Putamen (tissue), 1 donor: ENCODE data around the gene GMPPA.
A peak's percentile ranks its signal among the peaks of the same experiment; 100 is the strongest.

Source experiments
- DNase-seq: peaks from one replicate; pipeline ENCODE4 v3.0.0-alpha.2; 2016; ENCODE audit warnings: low spot score

The GMPPA gene

DNA sequence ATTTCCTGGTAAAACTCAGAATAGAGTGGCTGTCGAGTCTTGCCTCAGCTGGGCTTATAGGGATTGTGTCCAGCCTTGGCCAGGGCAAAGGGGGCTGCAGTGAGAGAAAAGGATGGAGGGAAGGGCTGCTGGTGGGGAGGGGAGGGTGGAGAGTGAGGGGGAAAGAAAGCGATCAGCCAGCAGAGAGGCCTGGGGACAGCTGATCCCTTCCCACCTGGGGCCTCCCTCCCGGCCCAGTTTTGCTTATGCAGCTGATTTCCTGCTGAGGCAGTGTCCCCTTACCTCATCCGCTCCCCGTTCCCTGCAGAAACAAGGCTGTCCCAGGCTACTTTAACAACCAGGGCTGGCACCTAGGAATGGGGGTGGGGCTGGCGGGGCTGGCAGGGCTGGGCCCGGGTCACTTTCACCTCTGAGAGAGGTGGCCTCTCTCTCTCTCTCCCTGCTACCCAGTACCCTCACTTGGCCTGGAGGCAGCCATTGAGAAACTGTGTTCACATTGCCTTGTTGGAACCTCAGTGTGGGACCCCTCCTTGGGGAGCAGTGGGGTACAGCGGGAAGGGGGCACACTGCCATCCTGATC is 12.2 kb upstream of the GMPPA start:
- no peak for DNase-seq

DNA sequence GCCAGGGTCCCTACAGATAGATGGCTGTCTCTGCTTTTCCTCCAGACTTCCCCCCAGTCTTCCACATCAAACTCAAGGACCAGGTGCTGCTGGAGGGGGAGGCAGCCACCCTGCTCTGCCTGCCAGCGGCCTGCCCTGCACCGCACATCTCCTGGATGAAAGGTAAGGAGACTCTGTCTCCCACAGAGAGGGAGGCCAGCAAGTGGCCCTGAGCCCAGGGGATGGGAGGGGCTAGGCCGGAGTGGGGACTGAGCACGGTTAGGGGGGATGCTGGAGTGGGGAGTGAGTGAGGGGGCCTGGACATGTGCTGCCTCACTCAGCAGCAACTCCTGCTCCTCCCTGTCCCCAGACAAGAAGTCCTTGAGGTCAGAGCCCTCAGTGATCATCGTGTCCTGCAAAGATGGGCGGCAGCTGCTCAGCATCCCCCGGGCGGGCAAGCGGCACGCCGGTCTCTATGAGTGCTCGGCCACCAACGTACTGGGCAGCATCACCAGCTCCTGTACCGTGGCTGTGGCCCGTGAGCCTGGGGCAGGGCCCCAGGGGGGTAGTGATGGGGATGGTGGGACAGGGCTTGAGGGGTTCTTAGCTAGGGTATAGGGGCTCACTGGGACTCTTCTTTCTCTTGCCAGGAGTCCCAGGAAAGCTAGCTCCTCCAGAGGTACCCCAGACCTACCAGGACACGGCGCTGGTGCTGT is 10.4 kb upstream of the GMPPA start:
- DNase-seq, result no peak

- no peak for DNase-seq
Measured at GRCh38 chr2:219488844-219489194, 9.9 kb upstream of the GMPPA start.

DNA sequence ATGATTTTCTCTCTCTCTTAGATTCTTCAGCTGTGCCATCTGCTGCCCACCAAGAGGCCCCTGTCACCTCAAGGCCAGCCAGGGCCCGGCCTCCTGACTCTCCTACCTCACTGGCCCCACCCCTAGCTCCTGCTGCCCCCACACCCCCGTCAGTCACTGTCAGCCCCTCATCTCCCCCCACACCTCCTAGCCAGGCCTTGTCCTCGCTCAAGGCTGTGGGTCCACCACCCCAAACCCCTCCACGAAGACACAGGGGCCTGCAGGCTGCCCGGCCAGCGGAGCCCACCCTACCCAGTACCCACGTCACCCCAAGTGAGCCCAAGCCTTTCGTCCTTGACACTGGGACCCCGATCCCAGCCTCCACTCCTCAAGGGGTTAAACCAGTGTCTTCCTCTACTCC is 9.4 kb upstream of the GMPPA start:
- DNase-seq, result no peak

DNA sequence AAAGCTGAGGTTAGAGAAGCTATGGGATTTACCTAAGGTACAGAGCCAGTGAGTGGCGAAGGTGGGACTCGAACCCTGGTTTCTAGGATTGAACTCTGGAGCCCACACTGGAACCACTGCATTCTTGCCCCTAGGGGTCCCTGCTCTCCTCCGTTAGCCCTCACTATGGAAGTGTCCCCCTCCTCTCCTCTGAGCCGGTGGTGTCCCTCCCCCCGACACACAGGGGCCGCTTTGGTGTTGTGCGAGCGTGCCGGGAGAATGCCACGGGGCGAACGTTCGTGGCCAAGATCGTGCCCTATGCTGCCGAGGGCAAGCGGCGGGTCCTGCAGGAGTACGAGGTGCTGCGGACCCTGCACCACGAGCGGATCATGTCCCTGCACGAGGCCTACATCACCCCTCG is 8.5 kb upstream of the GMPPA start:
- DNase-seq, result no peak

DNA sequence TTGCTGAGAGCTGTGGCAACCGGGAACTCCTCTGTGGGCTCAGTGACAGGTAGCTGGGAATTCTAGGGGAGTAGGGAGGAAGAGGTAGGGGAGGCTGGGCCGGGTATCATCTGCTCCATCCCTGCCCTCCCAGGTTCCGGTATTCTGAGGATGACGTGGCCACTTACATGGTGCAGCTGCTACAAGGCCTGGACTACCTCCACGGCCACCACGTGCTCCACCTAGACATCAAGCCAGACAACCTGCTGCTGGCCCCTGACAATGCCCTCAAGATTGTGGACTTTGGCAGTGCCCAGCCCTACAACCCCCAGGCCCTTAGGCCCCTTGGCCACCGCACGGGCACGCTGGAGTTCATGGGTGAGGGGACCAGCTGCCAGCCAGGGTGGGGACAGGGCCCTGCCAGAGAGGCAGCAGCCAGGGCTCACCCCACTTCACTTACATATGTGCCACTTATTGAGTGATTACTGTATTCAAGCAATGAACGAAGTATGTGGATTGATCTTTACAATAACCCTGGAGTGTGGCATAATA is 8.0 kb upstream of the GMPPA start:
- DNase-seq, result no peak

DNA sequence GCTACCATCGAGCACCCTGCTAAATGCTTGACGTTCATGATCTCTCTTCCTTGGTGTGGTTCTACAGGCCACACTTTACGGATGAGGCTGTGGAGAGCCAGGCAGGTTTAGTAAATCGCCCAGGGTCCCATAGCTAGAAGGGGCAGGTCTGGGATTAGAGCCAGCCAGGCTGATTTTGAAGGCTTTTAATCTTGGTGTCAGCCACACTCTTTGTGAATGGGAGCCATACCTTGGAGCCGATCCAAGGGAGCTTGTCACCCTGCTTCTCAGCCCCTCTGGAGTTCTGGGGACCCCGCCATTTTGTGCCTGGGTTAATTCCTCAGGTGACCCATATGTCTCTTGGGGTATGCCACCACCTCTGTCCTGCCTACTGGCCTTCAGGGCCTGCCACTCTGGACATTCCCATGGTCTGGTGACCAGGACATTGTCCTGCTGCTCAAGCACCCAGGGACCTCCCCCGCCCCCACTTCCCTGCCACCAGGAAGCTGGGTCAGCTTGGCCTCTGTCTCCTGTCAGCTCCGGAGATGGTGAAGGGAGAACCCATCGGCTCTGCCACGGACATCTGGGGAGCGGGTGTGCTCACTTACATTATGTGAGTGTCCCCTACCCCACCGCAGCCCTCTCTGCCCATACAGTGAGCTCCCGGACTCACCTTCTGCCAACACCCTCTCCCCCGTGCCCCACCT is 7.3 kb upstream of the GMPPA start:
- DNase-seq, result no peak

GRCh38 chr2:219492575-219492974 is 6.1 kb upstream of the GMPPA start:
- no peak for DNase-seq

DNA sequence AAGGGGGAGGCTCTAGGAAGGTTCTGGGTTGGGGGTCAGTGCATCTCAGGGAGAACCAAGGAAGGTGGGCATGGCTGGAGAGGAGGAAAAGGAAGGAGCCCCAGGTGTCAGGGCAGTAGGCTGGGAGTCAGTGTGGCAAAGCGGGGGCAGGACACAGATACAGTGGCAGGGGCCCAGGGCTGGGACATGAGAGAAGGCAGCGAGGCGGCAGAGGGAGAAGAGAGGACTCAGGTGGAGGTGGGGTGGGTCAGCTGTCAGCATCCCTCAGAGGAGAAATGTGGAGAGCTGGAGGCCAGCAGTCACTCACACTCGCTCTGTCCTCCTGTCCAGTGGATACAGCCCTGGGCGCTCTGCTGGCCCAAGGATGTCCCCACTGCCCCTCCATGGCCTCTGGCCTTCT is 5.6 kb upstream of the GMPPA start:
- DNase-seq, result no peak

GRCh38 chr2:219494952-219495530 is 3.6 kb upstream of the GMPPA start:
- peak; percentile 52 for DNase-seq

DNA sequence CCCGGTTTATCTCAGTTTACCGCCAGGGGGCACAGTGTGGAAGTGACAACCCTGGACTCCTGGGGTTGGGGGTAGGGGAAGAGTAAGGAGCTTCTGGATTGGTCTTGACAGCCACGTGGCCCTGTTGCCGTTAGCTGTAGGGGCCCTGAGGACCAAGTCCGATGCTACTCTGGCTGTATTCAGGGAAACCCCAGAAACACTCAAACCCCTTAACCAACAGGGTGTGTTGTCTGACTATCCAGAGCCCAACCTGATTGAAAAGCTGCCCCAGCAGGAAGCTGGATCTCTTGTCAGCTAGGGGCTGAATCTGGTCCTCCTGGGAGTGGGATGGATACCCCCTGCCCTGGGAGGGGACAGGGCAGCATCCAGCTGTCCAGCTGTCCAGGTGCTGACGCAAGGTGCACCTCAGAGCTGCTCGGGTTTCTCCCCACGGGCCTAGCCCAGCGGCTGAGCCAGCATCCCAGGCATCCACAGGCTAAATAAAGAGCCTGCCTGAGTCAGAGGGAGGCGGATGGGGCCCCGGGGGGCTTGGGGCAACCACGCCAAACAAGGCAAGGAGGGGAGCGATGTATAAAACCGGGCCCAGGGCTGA is 3.1 kb upstream of the GMPPA start:
- peak; percentile 76 for DNase-seq

DNA sequence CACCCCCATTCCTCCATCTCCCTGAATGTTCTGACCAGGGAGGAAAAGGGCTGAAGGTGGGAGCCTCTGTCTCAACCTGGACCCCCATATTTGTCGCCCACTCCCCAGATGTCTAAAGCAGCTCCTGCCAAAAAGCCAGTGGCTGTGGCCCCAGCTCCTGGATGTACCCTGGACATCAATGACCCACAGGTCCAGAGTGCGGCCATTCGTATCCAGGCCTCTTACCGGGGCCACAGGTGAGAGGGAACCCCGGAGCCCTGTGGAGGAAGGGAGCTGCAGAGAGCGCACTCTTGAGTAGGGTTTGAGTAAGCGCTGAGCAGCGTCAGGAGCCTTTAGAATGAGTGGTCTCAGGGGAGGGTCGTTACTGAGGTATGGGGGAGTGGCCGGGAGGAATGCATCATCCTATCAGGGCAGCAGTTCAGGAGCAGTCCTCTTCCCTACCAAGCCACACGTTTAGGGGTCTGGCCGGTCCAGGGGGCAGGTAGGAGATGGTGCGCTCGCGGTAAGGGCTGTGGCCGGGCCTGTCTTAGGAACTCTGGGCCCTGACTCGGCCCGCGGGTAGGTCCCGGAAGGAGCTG is 2.4 kb upstream of the GMPPA start:
- DNase-seq, result no peak

GRCh38 chr2:219496825-219497494 is 1.7 kb upstream of the GMPPA start:
- DNase-seq, result no peak

DNA sequence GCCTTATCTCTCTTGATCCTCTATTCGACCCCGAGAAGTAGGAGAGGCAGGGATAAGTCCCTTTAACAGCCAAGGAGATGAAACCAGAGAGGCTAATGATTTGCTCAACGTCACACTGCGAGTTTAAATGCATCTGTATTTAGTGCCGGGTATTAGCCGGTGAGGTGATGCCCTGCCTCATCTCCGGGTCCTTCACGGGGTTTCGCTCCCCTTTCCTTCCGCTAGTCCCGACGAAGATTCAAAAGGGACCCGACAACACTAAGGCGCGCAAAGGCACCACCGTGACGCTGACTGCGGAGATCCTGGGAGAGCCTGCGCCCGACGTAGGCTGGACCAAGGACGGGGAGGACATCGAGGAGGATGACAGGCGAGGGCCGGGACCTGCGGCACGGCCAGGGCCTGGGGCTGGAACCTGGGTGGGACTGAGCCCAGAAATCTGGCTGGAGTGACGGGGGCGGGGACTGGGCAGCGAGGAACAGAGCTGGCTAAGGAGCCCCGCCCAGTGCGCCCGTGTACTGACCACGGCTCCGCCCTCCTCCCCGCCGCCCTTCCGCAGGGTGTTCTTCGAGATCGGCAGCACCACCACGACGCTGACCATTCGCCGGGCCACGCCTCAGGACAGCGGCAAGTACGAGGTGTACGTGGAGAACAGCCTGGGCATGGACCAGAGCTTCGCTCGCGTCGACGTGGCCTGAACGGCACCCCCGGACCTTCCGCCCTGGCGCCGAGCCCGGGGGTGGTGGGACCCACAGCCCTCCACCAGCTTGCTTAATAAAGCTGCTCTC is 1.0 kb upstream of the GMPPA start:
- DNase-seq, result peak; percentile 38

GRCh38 chr2:219499058-219499307 is 292 bp downstream of the GMPPA start:
- no peak for DNase-seq

GRCh38 chr2:219499555-219499954 is 864 bp downstream of the GMPPA start:
- no peak for DNase-seq

DNA sequence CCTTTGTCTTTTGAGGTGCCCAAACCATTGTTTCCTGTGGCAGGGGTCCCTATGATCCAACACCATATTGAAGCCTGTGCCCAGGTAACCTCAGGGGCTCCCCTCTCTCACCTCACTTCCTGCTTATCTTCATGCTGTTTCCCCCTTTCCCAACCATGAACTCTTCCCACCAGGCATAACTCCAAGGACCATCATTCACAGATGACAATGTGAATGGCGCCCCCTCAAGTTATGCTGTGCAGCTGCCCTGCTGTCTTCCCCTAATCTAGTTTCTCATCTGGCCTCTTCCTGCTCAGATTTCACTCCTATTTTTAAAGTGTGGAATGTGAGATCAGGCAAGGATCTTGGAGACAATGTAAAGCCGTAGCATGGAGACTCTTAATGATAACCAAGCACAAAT is 1.4 kb downstream of the GMPPA start:
- DNase-seq, result no peak

DNA sequence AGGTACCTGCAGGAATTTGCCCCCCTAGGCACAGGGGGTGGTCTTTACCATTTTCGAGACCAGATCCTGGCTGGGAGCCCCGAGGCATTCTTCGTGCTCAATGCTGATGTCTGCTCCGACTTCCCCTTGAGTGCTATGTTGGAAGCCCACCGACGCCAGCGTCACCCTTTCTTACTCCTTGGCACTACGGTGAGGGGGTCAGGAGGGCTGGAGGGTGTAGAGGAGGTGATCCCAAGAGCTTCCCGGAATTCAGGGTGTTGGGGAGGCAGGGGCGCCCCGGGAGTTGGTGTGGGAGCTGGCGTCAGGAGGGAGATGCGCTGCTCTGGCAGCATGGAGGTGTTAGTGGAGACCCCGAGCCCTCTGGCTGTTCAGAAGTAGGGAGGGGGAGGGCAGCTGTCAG is 3.2 kb downstream of the GMPPA start:
- DNase-seq, result no peak

DNA sequence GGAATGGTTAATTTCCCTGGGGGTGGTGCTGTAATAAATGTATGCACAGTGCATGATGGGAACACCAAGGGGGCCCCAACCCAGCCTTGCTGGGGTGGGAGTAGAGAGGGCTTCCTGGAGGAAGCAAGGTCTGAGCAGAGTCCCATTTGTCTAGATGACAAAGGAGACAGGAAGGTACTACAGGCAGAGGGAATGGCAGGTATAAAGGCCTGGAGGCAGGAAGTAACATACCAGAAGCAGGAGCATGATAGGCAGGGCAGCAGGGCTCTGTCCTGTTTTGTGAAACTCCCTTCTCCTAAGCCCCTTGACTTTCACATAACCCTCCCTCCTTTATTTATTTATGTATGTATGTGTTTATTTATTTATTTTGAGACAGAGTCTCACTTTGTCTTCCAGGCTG is 3.9 kb downstream of the GMPPA start:
- no peak for DNase-seq

GRCh38 chr2:219505585-219505984 is 6.9 kb downstream of the GMPPA start:
- DNase-seq, result no peak

DNA sequence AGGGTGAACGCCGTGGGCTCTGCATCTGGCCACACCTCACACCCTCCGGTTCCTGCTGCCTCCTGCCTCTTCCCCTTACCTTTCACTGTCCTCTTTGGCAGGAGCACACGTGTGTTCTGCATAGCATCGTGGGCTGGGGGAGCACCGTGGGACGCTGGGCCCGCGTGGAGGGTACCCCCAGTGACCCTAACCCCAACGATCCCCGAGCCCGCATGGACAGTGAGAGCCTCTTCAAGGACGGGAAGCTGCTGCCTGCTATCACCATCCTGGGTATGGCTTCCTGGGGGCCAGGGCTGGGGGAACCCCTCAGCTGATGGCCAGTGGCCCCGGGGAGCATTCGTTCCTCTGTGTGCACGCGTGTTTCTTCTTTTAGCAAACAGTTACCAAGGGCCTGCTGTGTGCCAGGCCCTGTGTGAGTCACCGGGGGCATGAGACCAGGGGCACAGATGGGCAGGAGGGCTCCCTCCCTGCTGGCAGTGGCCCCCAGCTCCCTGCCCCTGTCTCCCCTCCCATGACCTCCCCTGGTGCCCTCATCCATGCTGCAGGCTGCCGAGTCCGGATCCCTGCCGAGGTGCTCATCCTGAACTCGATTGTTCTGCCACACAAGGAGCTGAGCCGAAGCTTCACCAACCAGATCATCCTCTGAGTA is 7.6 kb downstream of the GMPPA start:
- no peak for DNase-seq
